Measurements from ENCODE around the gene SLC5A2.
"Not testable (repeated sequence)": the region's sequence is repeated elsewhere in the genome, so short reads cannot be mapped to it uniquely, and the experiment has no call there.

Gene SLC5A2

DNA sequence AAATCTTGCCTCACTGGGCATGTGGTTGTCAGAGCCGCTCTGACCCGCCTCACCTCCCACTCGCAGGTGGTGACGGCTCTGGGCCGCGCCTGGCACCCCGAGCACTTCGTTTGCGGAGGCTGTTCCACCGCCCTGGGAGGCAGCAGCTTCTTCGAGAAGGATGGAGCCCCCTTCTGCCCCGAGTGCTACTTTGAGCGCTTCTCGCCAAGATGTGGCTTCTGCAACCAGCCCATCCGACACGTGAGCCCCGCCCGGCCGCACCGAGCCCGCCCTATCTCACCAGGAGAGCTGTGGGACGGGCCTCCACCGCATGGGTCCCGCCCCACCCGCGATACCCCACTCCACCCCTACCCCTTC is 7.0 kb upstream of the SLC5A2 start:
- DNase-seq (ENCODE audit: low read depth), result no peak
- no peak overlapping the region for H3K4me3 ChIP-seq (ENCODE audit: control insufficient read depth, low read depth, low read length)
- TF ChIP-seq, protein P1, sequence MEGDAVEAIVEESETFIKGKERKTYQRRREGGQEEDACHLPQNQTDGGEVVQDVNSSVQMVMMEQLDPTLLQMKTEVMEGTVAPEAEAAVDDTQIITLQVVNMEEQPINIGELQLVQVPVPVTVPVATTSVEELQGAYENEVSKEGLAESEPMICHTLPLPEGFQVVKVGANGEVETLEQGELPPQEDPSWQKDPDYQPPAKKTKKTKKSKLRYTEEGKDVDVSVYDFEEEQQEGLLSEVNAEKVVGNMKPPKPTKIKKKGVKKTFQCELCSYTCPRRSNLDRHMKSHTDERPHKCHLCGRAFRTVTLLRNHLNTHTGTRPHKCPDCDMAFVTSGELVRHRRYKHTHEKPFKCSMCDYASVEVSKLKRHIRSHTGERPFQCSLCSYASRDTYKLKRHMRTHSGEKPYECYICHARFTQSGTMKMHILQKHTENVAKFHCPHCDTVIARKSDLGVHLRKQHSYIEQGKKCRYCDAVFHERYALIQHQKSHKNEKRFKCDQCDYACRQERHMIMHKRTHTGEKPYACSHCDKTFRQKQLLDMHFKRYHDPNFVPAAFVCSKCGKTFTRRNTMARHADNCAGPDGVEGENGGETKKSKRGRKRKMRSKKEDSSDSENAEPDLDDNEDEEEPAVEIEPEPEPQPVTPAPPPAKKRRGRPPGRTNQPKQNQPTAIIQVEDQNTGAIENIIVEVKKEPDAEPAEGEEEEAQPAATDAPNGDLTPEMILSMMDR (IDR thresholded peaks at IDR 0.05; ENCODE audit: control insufficient read depth, insufficient read depth, low read depth, low read length, missing control alignments), result no peak

DNA sequence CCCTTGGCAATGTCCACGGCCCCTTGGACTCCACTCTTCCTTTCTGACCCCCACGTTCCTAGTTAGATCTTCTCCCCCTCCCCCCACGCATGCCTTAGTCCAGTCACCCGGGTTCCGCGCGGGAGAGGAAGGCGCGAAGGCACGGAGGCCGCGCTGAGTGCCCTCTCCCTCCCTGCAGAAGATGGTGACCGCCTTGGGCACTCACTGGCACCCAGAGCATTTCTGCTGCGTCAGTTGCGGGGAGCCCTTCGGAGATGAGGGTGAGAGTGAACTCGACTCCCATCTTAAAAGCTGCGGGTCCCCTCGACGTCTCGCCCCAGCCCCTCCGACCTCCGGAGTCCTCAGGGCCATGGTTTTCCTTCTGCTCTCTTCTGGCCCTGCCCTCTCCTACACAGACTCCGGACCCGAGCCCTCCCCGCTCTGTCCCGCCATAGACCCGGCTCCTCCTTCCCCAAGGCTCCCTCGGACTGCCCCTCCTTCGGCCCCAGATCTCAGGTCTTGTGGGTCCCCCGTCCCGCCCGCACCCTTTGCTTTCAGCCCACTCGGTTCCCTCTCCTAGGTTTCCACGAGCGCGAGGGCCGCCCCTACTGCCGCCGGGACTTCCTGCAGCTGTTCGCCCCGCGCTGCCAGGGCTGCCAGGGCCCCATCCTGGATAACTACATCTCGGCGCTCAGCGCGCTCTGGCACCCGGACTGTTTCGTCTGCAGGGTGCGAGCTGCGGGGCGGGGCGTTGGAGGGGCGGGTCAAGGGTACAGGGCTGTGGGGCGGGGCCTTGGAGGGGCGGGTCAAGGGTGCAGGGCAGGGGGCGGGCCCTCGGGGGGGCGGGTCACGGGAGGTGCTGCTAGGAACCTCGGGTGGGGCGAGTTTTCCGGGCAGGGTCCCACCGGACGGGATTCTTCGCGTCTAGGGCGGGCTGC is 6.4 kb upstream of the SLC5A2 start:
- TF ChIP-seq, protein P1 (IDR thresholded peaks at IDR 0.05; ENCODE audit: control insufficient read depth, insufficient read depth, low read depth, low read length, missing control alignments), result no peak
- no peak overlapping the region for H3K4me3 ChIP-seq (ENCODE audit: control insufficient read depth, low read depth, low read length)
- no peak for DNase-seq (ENCODE audit: low read depth)

DNA sequence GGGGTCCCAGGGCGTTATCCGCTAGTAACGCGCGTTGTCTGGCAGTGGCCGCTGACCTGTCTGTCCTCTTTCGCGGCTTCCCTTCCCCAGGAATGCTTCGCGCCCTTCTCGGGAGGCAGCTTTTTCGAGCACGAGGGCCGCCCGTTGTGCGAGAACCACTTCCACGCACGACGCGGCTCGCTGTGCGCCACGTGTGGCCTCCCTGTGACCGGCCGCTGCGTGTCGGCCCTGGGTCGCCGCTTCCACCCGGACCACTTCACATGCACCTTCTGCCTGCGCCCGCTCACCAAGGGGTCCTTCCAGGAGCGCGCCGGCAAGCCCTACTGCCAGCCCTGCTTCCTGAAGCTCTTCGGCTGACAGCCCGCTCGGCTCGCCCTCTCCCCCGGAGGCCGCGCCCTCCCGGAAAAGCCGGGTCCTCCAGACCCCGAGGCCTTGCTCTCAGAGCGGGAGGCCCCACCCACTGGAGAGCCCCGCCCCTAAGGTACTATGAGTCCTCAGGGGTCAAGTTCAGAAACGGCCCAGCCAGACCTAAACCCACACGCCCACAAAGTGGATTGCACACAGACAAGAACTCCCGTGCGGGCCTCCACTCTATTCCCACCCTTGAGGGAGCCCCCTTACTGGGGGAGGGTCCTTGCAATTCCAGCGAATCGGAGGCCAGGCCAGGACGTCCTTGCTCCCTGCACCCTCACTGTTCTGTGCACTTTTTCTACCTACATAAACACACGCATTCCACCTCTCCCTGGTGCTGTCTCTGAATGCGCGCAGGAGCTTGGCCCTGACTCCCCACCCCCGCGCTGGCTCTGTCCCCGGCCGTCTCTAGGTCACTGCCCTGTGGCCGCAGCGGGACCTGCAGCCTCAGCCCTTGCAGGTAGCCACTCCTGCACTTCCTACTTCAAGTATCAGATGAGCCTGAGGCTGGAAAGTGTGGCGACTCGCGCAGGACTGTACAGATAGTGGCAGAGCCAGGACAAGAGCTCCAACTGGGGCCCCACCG is 5.4 kb upstream of the SLC5A2 start:
- TF ChIP-seq, protein P1 (IDR thresholded peaks at IDR 0.05; ENCODE audit: control insufficient read depth, insufficient read depth, low read depth, low read length, missing control alignments), result no peak
- no peak overlapping the region for H3K4me3 ChIP-seq (ENCODE audit: control insufficient read depth, low read depth, low read length)
- no peak for DNase-seq (ENCODE audit: low read depth)

DNA sequence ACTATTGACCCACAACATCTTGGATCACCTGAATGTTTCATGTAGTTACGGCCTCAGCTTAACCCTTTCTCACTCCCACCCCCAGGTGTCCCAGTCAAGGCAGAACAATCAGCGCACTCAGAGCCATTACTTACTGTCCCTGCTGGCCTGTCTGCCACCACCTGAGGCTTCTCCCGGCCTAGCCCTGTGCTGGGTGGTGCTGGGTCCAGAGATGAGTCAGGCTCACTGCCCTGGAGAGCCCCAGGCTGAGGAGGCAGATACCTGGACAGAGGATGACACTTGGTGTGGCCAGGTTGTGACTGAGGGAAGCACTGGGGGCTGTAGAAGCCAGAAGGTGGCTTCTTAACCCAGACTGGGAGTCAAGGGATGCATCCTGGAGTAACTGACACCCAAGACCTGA is 4.0 kb upstream of the SLC5A2 start:
- no peak for DNase-seq (ENCODE audit: low read depth)
- TF ChIP-seq, protein P1 (IDR thresholded peaks at IDR 0.05; ENCODE audit: control insufficient read depth, insufficient read depth, low read depth, low read length, missing control alignments), result no peak
- no peak overlapping the region for H3K4me3 ChIP-seq (ENCODE audit: control insufficient read depth, low read depth, low read length)

DNA sequence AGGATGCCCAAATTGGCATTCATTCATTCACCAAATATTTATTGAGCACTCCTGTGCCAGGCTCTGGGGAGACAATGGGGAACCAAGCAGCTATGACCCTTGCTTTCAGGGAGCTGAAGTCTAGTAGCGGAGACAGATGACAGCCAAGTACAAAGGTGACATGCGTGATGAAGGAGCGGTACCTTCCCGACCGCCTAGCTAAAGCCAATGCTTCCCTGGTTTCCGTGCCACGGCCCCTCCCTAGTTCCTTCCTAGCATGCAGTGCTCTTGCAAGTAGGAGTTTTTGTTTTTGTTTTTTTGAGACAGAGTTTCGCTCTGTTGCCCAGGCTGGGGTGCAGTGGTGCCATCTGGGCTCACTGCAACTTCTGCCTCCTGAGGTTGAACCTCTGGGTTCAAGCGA is 3.2 kb upstream of the SLC5A2 start:
- TF ChIP-seq, protein P1 (IDR thresholded peaks at IDR 0.05; ENCODE audit: control insufficient read depth, insufficient read depth, low read depth, low read length, missing control alignments), result no peak
- no peak overlapping the region for H3K4me3 ChIP-seq (ENCODE audit: control insufficient read depth, low read depth, low read length)
- DNase-seq (ENCODE audit: low read depth), result no peak

DNA sequence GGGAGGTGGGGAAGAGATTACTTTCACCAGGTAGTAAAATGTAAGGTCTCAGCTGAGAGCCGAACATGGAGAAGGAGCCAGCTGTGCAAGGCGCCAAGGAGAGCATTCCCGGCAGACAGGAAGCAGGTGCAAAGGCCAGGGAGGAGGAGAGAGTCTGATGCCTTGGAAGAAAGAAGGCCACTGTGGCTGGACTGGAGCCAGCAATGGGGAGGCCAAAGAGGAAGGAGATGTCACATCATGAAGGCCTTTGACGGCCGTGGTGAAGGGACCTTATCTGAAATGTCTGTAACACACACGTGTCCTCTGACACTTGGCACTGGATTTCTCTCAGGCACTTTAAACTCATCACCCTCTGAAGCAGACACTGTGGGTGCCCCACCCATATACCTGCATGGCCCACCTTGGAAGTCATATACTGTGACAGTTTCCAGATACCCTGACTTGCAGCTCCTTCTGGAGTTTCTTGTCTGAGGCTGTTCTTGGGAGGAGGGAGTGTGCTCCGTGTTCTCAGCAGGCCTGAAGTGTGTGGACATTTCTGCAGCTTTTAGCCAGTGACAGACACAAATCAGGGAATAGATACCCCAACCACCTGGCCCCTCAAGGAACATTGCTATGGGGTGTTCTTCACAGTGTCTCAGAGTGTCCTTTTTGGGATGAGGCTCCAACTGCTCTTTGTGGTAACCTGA is 1.9 kb upstream of the SLC5A2 start:
- TF ChIP-seq, protein P1 (IDR thresholded peaks at IDR 0.05; ENCODE audit: control insufficient read depth, insufficient read depth, low read depth, low read length, missing control alignments), result no peak
- H3K4me3 ChIP-seq (ENCODE audit: control insufficient read depth, low read depth, low read length), result no peak overlapping the region
- DNase-seq (ENCODE audit: low read depth), result no peak

DNA sequence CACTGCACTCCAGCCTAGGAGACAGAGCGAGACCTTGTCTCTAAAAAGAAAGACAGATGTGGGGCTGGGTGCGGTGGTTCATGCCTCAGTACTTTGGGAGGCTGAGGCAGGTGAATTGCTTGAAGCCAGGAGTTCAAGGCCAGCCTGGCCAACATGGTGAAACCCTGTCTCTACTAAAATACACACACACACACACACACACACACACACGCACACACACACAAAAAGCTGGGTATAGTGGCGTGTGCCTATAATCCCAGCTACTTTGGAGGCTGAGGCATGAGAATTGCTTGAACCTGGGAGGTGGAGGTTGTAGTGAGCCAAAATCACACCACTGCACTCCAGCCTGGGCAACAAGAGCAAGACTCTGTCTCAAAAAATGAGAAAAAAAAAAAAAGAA is 1.1 kb downstream of the SLC5A2 start:
- H3K4me3 ChIP-seq (ENCODE audit: control insufficient read depth, low read depth, low read length); DNase-seq (ENCODE audit: low read depth): not testable (repeated sequence)

All from AG09309 (cell line).